ENCODE results near the gene TMC3.

TMC3 gene

GRCh38 chr15:81327516-81327915, 46.5 kb downstream of the TMC3 start:
- TF ChIP-seq CTCF (IDR thresholded peaks at IDR 0.05; ENCODE audit: low read depth, low read length, missing control alignments) = no peak
- no peak for DNase-seq (ENCODE audit: low read depth)
- H3K4me3 ChIP-seq (ENCODE audit: low read depth, low read length) = no peak overlapping the region

GRCh38 chr15:81326466-81327212, 47.4 kb downstream of the TMC3 start:
- DNase-seq (ENCODE audit: low read depth) = no peak
- H3K4me3 ChIP-seq (ENCODE audit: low read depth, low read length) = no peak overlapping the region
- no peak for TF ChIP-seq CTCF (IDR thresholded peaks at IDR 0.05; ENCODE audit: low read depth, low read length, missing control alignments)

GRCh38 chr15:81323944-81324881, 49.8 kb downstream of the TMC3 start, which contains the start of gene STARD5:
Gene STARD5, minus strand, starts transcription at chr15:81324141. Its CDS starts 42 bp downstream, at chr15:81324099.
- peak; percentile 84 for DNase-seq (ENCODE audit: low read depth)
- no peak for TF ChIP-seq CTCF (IDR thresholded peaks at IDR 0.05; ENCODE audit: low read depth, low read length, missing control alignments)

GRCh38 chr15:81323559-81323943, 50.5 kb downstream of the TMC3 start:
- H3K4me3 ChIP-seq (ENCODE audit: low read depth, low read length) = peak overlapping the region; percentile 99
- no peak for DNase-seq (ENCODE audit: low read depth)
- no peak for TF ChIP-seq CTCF (IDR thresholded peaks at IDR 0.05; ENCODE audit: low read depth, low read length, missing control alignments)

More at GRCh38 chr15:81323944-81324881, 49.8 kb downstream of the TMC3 start, which contains the start of gene STARD5:
- H3K4me3 ChIP-seq (ENCODE audit: low read depth, low read length) = peak within 1 kb of the TSS; percentile 99

GRCh38 chr15:81322676-81323253, 51.2 kb downstream of the TMC3 start:
- no peak for TF ChIP-seq CTCF (IDR thresholded peaks at IDR 0.05; ENCODE audit: low read depth, low read length, missing control alignments)
- H3K4me3 ChIP-seq (ENCODE audit: low read depth, low read length) = no peak overlapping the region; the same call in none of the 2 replicates
- DNase-seq (ENCODE audit: low read depth) = no peak

- no peak for DNase-seq (ENCODE audit: low read depth)
- no peak overlapping the region for H3K4me3 ChIP-seq (ENCODE audit: low read depth, low read length)
- TF ChIP-seq CTCF (IDR thresholded peaks at IDR 0.05; ENCODE audit: low read depth, low read length, missing control alignments) = no peak
These were observed 52.3 kb downstream of the TMC3 start for GRCh38 chr15:81321667-81322066.

Measured in GM12864 (cell line).